PFSK-1 (cell line): ENCODE results near the gene XRCC4.

Experiments used
- POLR2AphosphoS5 ChIP-seq: IDR thresholded peaks from 2 replicates; pipeline ENCODE4 v1.6.1; 2012; ENCODE audit warnings: low read depth, mild to moderate bottlenecking, control low read depth, low read length, moderate library complexity
- TAF1 ChIP-seq: IDR thresholded peaks from 2 replicates; pipeline ENCODE4 v1.6.1; 2012; ENCODE audit warnings: low read length, control low read depth, borderline replicate concordance; ENCODE audit not compliant: insufficient read depth

DNA sequence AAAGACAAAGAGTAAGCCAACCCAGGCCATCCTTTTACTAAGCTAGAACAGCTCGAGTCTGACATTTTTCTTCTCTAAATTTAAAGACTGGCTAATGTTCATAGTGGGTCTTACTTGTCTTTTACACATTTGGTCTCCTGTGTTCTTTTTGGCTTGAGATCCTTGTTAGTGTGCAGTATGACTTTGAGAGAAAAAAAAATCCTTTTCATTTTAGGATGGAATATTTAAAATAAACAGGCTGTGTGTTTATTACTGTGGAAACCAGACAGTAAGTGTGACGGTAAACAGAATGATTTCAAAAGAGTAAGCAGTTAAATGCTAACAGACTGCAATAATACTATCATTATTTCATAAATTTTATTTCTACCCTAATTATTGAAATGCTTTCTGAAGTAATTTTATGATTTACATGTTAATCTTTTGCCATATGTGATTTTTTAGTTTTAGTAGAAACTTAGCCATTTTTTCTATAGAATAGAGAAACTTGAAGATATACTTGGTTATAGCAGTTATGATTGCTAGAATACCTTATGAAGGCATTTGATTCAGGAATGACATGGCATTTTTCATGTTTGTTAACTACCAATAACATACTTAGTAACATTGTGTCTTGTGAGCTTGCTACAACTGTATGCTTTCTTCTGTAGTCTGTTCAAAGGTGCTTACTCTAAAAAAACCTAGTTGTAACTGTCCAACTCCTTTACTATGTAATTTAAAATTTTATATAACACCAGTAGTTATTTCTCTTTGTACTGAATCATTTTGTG is 92.4 kb downstream of the XRCC4 start:
- TF ChIP-seq POLR2AphosphoS5 (no peak), TAF1 (no peak)
